Fibroblast of villous mesenchyme (primary cell): ENCODE data around the gene GCC2. TPM values are rescaled to one million over a fixed set of nuclear protein-coding genes. Genes with fewer than 3 reads are reported as not detected.
"Not testable (repeated sequence)": the region's sequence is repeated elsewhere in the genome, so short reads cannot be mapped to it uniquely, and the experiment has no call there.

Experiments used
- DNase-seq: peaks from one replicate; pipeline ENCODE4 v3.0.0-alpha.2; 2010; ENCODE audit warnings: low read depth
- H3K4me3 ChIP-seq: 2 replicates; pipeline ENCODE4 v1.5.1; 2011; ENCODE audit warnings: low read depth, mild to moderate bottlenecking, low read length
- CTCF ChIP-seq: IDR thresholded peaks from 2 replicates; pipeline ENCODE4 v1.5.1; 2012; ENCODE audit warnings: low read depth, mild to moderate bottlenecking, low read length; ENCODE audit not compliant: insufficient read depth
- total RNA-seq: library from RNA; depleted of rRNA; stranded (reverse); fragments of >200 nt; gene quantifications from 2 replicates; pipeline ENCODE4 v1.2.3, GENCODE V29; 2012

GCC2 gene
- total RNA-seq, 1 donor, result 30.7 TPM

- TF ChIP-seq CTCF, result no peak
- no peak for DNase-seq
- no peak overlapping the region for H3K4me3 ChIP-seq
These were observed 2.3 kb upstream of the GCC2 start for GRCh38 chr2:108446703-108447102.

- no peak for DNase-seq
- peak overlapping the region; percentile 90 for H3K4me3 ChIP-seq
- no peak for TF ChIP-seq CTCF
These were observed 894 bp upstream of the GCC2 start for GRCh38 chr2:108447947-108448677.

GRCh38 chr2:108449410-108450130 lies 564 bp downstream of the GCC2 start:
- DNase-seq, result peak; percentile 83
- TF ChIP-seq CTCF, result no peak
- H3K4me3 ChIP-seq, result peak overlapping the region; percentile 90

GRCh38 chr2:108450863-108451262 lies 1.9 kb downstream of the GCC2 start:
- no peak for TF ChIP-seq CTCF
- DNase-seq, result no peak
- H3K4me3 ChIP-seq, result no peak overlapping the region

- no peak for DNase-seq
- no peak overlapping the region for H3K4me3 ChIP-seq
- TF ChIP-seq CTCF, result no peak
These were observed 3.0 kb downstream of the GCC2 start for GRCh38 chr2:108451976-108452375.

GRCh38 chr2:108453530-108453929 lies 4.5 kb downstream of the GCC2 start:
- DNase-seq, H3K4me3 ChIP-seq: not testable (repeated sequence)

- no peak overlapping the region for H3K4me3 ChIP-seq
- TF ChIP-seq CTCF, result no peak
- DNase-seq, result peak; percentile 10
These were observed 5.4 kb downstream of the GCC2 start for GRCh38 chr2:108454440-108454839.
